GM12878 (cell line): ENCODE results near the gene MLKL.

Source experiments
- BCL11A ChIP-seq: IDR thresholded peaks from 2 replicates; pipeline ENCODE4 v1.6.1; 2011; ENCODE audit warnings: low read depth, low read length
- BRCA1 ChIP-seq: IDR thresholded peaks from 2 replicates; pipeline ENCODE4 v1.6.1; 2011; ENCODE audit warnings: low read depth, low read length, improper control_type of control experiment
- FOS ChIP-seq: IDR thresholded peaks from 3 replicates; pipeline ENCODE4 v1.6.1; 2011; ENCODE audit warnings: borderline replicate concordance; ENCODE audit not compliant: insufficient read length; ENCODE audit errors: extremely low read depth
- HDAC2 ChIP-seq: fragments of 200-600 bp; sonication (generic); IDR thresholded peaks from 2 replicates; pipeline ENCODE4 v1.6.1; 2017
- MAX ChIP-seq: IDR thresholded peaks from 2 replicates; pipeline ENCODE4 v1.6.1; 2012; ENCODE audit warnings: low read depth, low read length, improper control_type of control experiment
- MEF2A ChIP-seq: IDR thresholded peaks from 2 replicates; pipeline ENCODE4 v1.6.1; 2011; ENCODE audit warnings: low read depth, mild to moderate bottlenecking, low read length, moderate library complexity; ENCODE audit not compliant: insufficient read depth
- PML ChIP-seq: IDR thresholded peaks from 2 replicates; pipeline ENCODE4 v1.6.1; 2012; ENCODE audit warnings: low read length, inconsistent platforms
- POLR2A ChIP-seq: IDR thresholded peaks from 2 replicates; pipeline ENCODE4 v1.6.1; 2011; ENCODE audit warnings: low read depth, mild to moderate bottlenecking, low read length
- POLR2AphosphoS5 ChIP-seq: IDR thresholded peaks from 2 replicates; pipeline ENCODE4 v1.6.1; 2011; ENCODE audit warnings: mild to moderate bottlenecking, low read length, inconsistent platforms
- PRDM15 ChIP-seq: fragments of 450-650 bp; formaldehyde crosslinking; IDR thresholded peaks from 2 replicates; pipeline ENCODE4 v1.4.0; 2020; ENCODE audit warnings: mild to moderate bottlenecking, moderate library complexity
- SMC3 ChIP-seq: IDR thresholded peaks from 2 replicates; pipeline ENCODE4 v1.6.1; 2011; ENCODE audit warnings: low read length, improper control_type of control experiment, borderline replicate concordance
- TF ChIP-seq, protein P1 (sequence below), 3 experiments: IDR thresholded peaks in 2 of 3; conservative IDR thresholded peaks in 1 of 3; 2 replicates each; pipeline ENCODE4 v1.5.1; 2011; ENCODE audit warnings: low read depth in 3 of 3, low read length in 3 of 3, mild to moderate bottlenecking in 3 of 3, control low read depth in 2 of 3, moderate library complexity in 2 of 3, inconsistent platforms in 1 of 3, mixed read lengths in 1 of 3; ENCODE audit not compliant: control insufficient read depth in 2 of 3, insufficient read depth in 1 of 3; ENCODE audit errors: extremely low read depth in 1 of 3
- TF ChIP-seq, protein P2 (sequence below): fragments of 450-650 bp; conservative IDR thresholded peaks from 2 replicates; pipeline ENCODE4 v1.6.1; 2017; ENCODE audit warnings: mild to moderate bottlenecking, moderate library complexity

DNA sequence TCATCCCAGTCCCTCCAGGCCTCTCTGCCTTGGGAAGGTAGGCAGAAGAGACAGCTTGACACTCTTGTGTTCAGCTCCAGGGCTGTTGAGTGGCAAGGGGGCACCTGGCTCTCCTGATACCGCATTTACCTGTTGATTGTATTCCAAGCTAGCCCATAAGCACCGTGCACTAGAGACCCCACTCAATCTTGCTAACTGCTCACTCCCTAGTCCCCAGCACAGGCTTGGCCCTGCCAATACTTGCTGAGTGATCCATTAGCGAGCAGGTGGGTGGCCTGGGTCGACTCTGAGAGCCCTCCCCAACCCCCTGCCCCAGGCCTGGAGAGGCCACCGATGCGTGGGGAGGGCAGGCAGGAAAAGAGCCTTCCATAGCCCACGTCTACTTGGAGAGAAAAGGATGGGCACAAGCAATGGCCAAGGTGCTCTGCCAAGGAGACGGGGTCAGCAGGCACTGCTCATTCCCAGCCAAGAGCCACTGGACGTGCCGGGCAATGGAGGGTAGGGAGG is 44.5 kb upstream of the MLKL start:
- no peak for TF ChIP-seq BCL11A
- TF ChIP-seq, protein P1, sequence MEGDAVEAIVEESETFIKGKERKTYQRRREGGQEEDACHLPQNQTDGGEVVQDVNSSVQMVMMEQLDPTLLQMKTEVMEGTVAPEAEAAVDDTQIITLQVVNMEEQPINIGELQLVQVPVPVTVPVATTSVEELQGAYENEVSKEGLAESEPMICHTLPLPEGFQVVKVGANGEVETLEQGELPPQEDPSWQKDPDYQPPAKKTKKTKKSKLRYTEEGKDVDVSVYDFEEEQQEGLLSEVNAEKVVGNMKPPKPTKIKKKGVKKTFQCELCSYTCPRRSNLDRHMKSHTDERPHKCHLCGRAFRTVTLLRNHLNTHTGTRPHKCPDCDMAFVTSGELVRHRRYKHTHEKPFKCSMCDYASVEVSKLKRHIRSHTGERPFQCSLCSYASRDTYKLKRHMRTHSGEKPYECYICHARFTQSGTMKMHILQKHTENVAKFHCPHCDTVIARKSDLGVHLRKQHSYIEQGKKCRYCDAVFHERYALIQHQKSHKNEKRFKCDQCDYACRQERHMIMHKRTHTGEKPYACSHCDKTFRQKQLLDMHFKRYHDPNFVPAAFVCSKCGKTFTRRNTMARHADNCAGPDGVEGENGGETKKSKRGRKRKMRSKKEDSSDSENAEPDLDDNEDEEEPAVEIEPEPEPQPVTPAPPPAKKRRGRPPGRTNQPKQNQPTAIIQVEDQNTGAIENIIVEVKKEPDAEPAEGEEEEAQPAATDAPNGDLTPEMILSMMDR (IDR thresholded peaks at IDR 0.05 in 2 of 3, conservative IDR thresholded peaks at IDR 0.05 in 1 of 3; ENCODE audit: control insufficient read depth in 2 of 3, extremely low read depth in 1 of 3, insufficient read depth in 1 of 3, low read depth in 3 of 3, low read length in 3 of 3), result no peak
- TF ChIP-seq PML, result no peak
- TF ChIP-seq BRCA1, result no peak
- no peak for TF ChIP-seq PRDM15
- TF ChIP-seq MEF2A, result no peak
- no peak for TF ChIP-seq MAX
- no peak for TF ChIP-seq SMC3
- no peak for TF ChIP-seq POLR2AphosphoS5
- TF ChIP-seq, protein P2, sequence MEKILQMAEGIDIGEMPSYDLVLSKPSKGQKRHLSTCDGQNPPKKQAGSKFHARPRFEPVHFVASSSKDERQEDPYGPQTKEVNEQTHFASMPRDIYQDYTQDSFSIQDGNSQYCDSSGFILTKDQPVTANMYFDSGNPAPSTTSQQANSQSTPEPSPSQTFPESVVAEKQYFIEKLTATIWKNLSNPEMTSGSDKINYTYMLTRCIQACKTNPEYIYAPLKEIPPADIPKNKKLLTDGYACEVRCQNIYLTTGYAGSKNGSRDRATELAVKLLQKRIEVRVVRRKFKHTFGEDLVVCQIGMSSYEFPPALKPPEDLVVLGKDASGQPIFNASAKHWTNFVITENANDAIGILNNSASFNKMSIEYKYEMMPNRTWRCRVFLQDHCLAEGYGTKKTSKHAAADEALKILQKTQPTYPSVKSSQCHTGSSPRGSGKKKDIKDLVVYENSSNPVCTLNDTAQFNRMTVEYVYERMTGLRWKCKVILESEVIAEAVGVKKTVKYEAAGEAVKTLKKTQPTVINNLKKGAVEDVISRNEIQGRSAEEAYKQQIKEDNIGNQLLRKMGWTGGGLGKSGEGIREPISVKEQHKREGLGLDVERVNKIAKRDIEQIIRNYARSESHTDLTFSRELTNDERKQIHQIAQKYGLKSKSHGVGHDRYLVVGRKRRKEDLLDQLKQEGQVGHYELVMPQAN, result no peak
- TF ChIP-seq HDAC2, result no peak
- TF ChIP-seq POLR2A, result no peak
- no peak for TF ChIP-seq FOS
